ENCODE data around the gene HPCAL1. TPM values are rescaled to one million over a fixed set of nuclear protein-coding genes. Genes with fewer than 3 reads are reported as not detected.

HPCAL1 gene
- total and polyA plus RNA-seq, 2 of the 4 experiments (the other 2 are of a cell fraction), result 8.2 to 33.7 TPM

GRCh38 chr2:10392100-10392499 lies 89.4 kb downstream of the HPCAL1 start:
- no peak overlapping the region for H3K23ac ChIP-seq (ENCODE audit: low read depth, low read length)
- intact Hi-C loops (cut with micrococcal nuclease), result no loop called here
- H3K79me1 ChIP-seq (ENCODE audit: low read depth in 1 of 2, low read length in 2 of 2), result peaks cover 10 to 20% of the 10 kb centered on the region in 2 experiments; a peak in 3 of 4 replicates
- H3K27me3 ChIP-seq (ENCODE audit: control insufficient read depth, insufficient read depth, low read length), result no peaks in the 10 kb centered on the region
- H3K4me1 ChIP-seq (ENCODE audit: control insufficient read depth, insufficient read depth, low read length), result peaks cover 10% of the 10 kb centered on the region
- no peak overlapping the region for H3K4ac ChIP-seq (ENCODE audit: low read depth, low read length)
- no peak overlapping the region for H2AK9ac ChIP-seq (replicated peaks; ENCODE audit: low read depth, low read length, poor library complexity)
- no peak overlapping the region for H3K18ac ChIP-seq (ENCODE audit: low read depth, low read length)
- ChIA-PET CTCF (no interaction called here), POLR2A (ENCODE audit: unreplicated experiment) (no interaction called here)
- no TSS peak for BruUV-seq (replicated peaks)
- no peak overlapping the region for H4K91ac ChIP-seq (ENCODE audit: insufficient read depth, low read depth, low read length)
- no peak overlapping the region for H2AFZ ChIP-seq (replicated peaks; ENCODE audit: low read length, poor library complexity)
- in situ Hi-C loops (cut with MboI; ENCODE audit: low sequenced_read_pairs), result no loop called here
- no peak overlapping the region for H2BK20ac ChIP-seq (ENCODE audit: low read depth, low read length)
- TF ChIP-seq SMC3 (IDR thresholded peaks at IDR 0.05; ENCODE audit: low read depth, low read length) (no peak), MAZ (IDR thresholded peaks at IDR 0.05; ENCODE audit: borderline replicate concordance, low read depth, low read length) (no peak), NFE2L2 (IDR thresholded peaks at IDR 0.05; ENCODE audit: low read depth, low read length) (no peak), RAD21 (IDR thresholded peaks at IDR 0.05; ENCODE audit: low read length) (no peak), ELK1 (IDR thresholded peaks at IDR 0.05; ENCODE audit: borderline replicate concordance, low read depth, low read length) (no peak), RFX5 (IDR thresholded peaks at IDR 0.05; ENCODE audit: low read depth, low read length) (no peak), MAFK (IDR thresholded peaks at IDR 0.05; ENCODE audit: low read depth, low read length) (no peak), CEBPB (IDR thresholded peaks at IDR 0.05; ENCODE audit: low read depth, low read length) (no peak)
- TF ChIP-seq, protein P1, sequence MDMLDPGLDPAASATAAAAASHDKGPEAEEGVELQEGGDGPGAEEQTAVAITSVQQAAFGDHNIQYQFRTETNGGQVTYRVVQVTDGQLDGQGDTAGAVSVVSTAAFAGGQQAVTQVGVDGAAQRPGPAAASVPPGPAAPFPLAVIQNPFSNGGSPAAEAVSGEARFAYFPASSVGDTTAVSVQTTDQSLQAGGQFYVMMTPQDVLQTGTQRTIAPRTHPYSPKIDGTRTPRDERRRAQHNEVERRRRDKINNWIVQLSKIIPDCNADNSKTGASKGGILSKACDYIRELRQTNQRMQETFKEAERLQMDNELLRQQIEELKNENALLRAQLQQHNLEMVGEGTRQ (IDR thresholded peaks at IDR 0.05; ENCODE audit: low read depth, low read length), result no peak
- H2BK15ac ChIP-seq (ENCODE audit: low read depth, low read length), result no peak overlapping the region
- H2BK120ac ChIP-seq (ENCODE audit: low read depth, low read length), result no peak overlapping the region
- WGBS, 2 experiments (ENCODE audit: extremely low coverage in 2 of 2, insufficient read length in 1 of 2), result 100% methylated on average over 1 of the region's 5 CpGs; no CpG with 5 or more reads in 1 of the 2 experiments
- H3K4me2 ChIP-seq (ENCODE audit: low read depth, low read length), result no peak overlapping the region
- H3K36me3 ChIP-seq (ENCODE audit: control insufficient read depth, insufficient read depth, low read length), result no peaks in the 10 kb centered on the region
- H3K56ac ChIP-seq (ENCODE audit: extremely low read depth, insufficient read depth, low read length), result no peak overlapping the region
- no peaks in the 10 kb centered on the region for H3K9me3 ChIP-seq (ENCODE audit: control insufficient read depth, insufficient read depth, low read length)
- no peak overlapping the region for H3K4me3 ChIP-seq (ENCODE audit: insufficient read depth, low read depth, low read length)
- DNase-seq (no peak), ATAC-seq (ENCODE audit: low read depth) (no peak)
- no peak overlapping the region for H4K8ac ChIP-seq (ENCODE audit: low read depth in 2 of 2, low read length in 2 of 2)
- no peak overlapping the region for H2BK5ac ChIP-seq (ENCODE audit: low read depth, low read length, poor library complexity, severe bottlenecking)
- dilution Hi-C loops (cut with HindIII; ENCODE audit: low sequenced_read_pairs, unreplicated experiment), result no loop called here
- H3K9me1 ChIP-seq (ENCODE audit: insufficient read depth, low read length), result peaks cover 18% of the 10 kb centered on the region
- H3K27ac ChIP-seq (ENCODE audit: insufficient read depth, low read length), result no peak overlapping the region
- H4K5ac ChIP-seq (ENCODE audit: low read depth, low read length), result no peak overlapping the region
- peaks cover 13% of the 10 kb centered on the region for H4K20me1 ChIP-seq (ENCODE audit: insufficient read depth, low read length)
- no peak overlapping the region for H2AK5ac ChIP-seq (ENCODE audit: low read depth, low read length)
- H3K14ac ChIP-seq (replicated peaks; ENCODE audit: low read depth, low read length), result no peak overlapping the region
- no peak overlapping the region for H3K9ac ChIP-seq (ENCODE audit: low read depth, low read length)
